CD4-positive, alpha-beta T cell treated with Interleukin-15 for 4 hours (primary cell): Measurements from ENCODE around the gene C2orf42.
"Not testable (repeated sequence)": the region's sequence is repeated elsewhere in the genome, so short reads cannot be mapped to it uniquely, and the experiment has no call there.

ENCODE experiments used
- DNase-seq: peaks from one replicate; pipeline ENCODE4 v3.0.0-alpha.2; 2020; ENCODE audit warnings: low spot score

The C2orf42 gene

DNA sequence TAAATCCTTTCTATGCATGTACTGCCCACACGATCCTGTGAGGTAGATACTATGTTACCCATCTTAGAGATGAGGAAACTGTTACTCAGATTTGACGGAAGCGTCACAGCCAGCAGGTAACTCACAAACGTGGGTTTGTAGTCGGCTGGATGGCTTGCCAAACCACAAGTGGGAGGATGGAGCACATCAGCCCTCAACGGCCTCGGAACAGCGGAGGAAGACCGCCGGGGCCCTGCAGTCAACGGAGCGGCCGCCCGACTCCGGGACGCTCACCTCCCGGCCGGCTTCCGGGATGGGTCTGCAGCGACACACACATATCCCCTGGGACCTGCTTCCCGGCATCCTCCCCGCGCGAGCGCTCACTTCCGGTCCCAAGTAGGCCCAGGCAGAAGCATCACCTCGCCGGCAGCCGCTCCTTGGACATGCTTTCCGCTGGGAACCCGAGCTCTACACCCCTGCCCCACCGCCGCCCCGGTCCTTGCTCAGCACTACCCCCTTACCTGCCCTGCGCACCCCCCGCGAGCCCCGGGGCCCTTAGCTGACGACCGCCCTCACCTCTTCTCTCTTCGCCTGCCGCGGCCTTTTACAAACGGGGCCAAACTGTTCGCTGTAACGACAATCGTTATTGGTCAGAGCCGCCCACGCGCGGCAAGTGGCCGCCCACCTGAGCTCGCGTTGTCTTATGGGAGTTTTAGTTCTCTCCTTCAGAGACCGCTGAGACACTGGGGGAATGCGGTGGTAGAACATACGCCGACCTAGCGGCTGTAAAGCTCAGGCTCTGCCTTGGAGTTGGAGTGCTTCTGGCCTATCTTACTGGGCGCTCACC, at the start of gene C2orf42:
TSS of gene C2orf42 (minus strand) at position 602 of the 826 bp plus-strand sequence. CDS start 9,034 bp downstream, outside the sequence.
- peak; percentile 97 for DNase-seq

DNA sequence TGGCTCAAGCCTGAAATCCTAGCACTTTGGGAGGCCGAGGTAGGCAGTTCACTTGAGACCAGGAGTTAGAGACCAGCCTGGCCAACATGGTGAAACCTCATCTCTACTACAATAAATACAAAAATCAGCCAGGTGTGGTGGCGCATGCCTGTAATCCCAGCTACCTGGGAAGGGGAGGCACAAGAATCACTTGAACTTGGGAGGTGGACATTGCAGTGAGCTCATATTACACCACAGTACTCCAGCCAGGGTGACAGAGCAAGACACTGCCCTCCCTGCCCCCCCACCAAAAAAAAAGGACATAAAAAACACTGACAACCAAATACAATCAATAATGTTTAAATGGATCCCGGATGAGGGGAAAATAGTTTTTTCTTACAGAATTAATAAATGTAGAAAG, 49.8 kb upstream of the C2orf42 start:
- no peak for DNase-seq

DNA sequence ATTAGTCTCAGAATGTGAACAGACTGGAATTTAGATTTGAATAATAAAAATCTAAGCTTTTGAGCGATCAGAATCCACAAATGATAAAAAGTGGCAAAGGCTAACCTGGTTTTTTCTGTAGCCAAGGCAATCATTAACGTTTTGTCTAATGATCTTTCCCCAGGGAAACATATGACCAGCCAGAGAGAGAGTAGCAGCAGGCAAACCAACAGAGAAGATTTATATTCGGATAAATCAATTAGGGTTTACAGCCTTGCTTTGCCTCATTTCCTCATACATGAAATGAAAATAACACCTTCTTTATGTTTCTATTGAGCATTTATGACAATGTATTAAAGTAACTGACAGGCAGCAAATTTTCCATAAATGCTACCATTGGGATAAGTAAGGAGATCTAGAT, 43.1 kb upstream of the C2orf42 start:
- DNase-seq, result no peak

DNA sequence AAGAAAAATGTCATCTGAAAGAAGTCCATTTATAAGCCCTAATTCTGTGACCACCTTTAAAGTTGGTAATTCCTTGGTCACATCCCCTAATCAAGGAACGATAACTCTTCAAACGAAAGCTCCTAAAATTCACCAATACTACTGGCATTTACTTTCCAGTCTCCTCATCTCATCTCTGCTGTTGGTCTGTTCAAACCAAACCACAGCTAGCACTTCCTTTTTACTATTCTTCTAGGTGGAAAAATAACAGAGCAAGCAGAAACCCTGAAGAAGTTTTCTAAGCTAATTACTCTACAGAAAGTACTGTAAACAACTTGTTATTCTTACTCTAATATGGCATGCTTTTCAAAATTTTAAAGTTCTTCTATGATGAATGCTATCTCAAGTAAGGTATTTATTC, 36.0 kb upstream of the C2orf42 start:
- no peak for DNase-seq

DNA sequence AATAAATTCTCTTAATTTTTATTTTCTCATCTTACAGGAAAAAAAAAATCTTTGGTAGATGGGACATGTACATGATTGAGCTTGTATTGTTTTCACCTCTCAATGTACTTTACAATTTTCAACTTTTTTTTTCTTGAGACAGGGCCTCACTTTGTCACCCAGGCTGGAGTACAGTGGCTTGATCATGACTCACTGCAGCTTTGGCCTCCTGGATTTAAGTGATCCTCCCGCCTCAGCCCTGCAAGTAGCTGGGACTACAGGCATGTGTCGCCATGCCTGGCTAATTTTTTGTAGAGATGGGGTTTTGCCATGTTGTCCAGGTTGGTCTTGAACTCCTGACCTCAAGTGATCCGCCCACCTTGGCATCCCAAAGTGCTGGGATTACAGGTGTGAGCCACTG, 32.5 kb upstream of the C2orf42 start:
- DNase-seq, result not testable (repeated sequence)

DNA sequence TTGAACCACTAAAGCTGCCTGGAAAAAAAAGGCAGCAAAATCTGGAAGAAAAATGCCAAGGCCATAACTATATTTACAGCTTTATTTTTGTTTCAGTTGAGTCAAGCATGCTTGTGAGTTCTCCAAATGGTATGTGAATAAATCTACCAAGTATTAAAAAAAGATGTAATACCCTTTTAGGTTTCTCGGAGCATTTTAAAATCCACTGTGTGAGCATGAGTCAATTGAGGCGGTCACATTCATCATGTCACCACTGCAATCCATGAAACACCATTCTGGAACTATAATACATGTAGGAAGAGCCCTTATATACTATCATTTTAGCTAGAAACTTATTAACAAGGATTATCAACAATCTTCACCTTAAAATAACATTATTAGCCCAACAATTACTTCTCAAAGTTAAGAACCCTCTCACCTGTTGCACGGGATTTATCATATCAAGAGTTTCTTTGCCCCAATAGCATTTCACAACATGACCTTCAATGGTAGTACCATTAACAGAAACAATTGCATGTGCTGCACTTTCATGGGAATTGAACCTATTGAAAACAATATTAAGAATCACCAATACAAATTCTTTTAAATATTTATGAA, 24.2 kb upstream of the C2orf42 start:
- DNase-seq, result no peak

DNA sequence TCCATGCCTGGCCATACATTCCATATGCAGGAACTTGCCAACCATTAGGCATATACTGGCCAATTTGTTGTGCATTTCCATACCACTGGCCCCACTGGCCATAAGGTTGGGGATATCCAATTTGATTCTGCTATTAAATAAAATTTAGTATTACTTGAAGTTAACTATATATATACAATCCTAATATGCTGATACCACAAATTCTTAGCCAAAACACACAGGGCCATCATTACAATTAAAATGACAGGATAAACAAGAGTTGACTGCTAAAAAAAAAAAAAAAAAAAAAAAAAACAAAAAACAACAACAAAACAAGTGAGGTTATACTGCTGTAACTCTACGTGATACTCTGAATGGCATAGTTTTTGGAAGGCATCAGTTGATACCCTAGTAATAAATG, 23.5 kb upstream of the C2orf42 start:
- DNase-seq, result no peak

DNA sequence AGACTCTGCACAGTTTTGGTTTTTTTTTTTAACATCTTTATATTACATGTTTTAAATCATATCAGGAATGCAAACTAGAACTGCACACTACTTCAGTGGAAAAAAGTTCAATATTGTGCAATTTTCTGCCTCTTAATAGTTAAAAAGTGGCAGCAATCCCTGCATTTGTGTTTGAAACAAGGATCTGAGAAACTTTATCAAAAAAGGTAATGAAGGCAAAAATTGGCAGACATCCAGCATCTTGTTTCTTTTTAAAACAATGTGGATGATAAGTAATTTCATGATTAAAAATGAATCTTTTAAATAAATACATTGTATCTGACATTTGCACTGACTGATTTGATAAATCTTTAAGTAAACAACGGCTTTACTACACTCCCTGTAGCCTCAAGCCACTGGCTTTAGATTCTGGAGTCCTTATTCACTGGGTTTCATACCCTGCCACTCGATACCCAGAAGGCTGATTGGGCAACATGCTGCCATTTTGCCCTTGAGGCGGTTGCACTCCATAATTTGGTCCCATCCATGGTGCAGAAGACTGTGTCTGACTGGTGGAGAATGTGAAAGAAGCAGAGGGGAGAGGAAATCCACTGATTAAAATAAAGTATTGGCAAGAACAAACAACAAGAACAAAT, 21.6 kb upstream of the C2orf42 start:
- no peak for DNase-seq

DNA sequence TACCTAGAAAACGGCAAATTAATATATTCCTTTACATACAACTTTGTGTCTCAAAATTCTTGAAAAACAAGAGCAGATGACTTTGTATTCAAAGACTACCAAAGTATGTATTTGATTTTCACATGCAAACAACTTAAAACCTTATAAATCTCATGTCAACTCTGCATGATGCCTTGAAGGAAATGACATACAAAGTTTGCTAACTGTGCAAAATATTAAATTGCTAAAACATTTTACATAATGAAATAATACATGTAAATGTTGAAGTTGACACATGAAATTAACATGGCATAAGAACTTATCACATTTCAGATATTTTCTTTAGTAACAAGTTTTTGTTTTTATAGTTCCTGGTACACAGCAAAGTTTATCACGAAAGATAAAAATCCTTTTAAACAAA, 20.8 kb upstream of the C2orf42 start:
- DNase-seq, result no peak

DNA sequence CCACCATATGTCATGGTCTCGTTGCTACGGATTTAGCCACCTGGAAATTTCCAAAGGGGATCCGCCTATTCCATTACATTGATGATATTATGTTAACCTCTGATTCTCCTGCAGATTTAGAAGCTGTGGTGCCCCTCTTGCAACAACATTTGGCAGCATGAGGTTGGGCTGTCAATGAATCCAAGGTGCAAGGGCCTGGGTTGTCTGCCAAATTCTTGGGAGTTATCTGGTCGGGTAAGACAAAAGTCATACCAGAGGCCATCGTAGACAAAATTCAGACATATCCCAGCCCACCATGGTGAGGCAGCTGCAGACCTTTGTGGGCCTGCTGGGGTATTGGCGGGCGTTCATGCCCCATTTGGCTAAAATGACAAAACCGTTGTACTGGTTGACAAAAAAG, 13.6 kb upstream of the C2orf42 start:
- no peak for DNase-seq

DNA sequence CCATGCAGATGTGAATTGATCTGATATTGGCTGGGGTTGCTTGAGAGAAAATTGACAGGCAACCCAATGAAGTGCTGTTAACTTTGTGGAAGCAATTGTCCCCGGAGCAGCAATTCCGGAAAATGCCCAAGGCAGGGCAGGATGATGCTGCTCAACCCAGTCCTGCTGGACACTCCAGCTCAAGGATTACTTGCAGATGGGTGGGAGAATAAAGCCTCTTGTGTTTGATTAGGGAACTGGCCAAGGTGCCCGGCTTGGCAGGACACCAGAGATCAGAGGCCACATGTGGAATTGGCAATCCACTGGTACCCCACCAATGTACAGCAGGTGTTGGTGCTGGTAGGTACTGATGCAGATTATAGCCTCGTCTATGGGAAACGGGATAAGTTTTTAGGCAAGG, 12.3 kb upstream of the C2orf42 start:
- DNase-seq, result no peak

DNA sequence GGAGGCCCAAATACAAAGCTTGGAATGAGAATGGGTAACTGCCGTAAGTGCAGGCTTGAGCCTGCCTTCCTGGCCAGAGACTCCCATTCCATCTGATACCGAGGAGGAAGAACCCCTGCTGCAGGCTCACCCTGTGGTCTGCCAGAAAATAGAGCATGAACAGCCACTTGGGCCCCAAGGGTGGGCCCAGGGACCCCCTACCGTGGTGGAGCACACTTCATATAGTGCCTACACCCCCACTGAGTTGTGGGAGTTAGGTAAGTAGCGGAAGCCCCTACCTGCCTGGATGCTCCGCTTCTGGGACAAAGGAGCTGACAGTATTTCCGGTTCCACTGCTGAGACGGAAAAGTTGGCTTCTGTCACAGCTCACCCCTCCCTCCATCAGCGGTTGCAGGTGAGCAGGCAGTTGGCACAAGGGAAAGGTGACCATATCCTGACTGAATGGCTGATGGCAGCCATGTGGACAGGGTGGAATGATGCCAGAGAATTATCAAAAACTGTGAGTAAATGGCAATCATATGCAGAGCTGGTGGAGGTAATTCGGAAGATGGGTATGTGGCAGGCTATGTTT, 11.5 kb upstream of the C2orf42 start:
- no peak for DNase-seq

DNA sequence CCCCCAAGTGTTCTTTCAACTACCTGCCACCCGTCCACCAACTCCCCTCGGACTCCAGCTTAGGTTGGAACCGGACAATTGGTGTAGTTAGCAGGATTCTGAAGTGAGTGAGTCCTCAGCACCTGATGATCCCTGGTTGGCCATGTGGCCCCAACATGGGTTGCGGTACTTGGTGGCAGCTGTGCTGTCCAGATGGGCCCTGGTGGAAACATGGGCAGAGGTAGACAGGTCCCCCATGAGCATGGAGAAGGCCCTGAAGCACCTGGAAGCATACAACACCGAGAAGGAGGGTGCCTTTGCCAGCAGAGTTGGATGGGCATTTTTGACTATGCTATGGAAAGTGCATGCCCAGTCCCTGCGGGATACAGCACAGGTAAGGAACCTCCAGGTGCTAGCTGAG, 11.0 kb upstream of the C2orf42 start:
- no peak for DNase-seq

DNA sequence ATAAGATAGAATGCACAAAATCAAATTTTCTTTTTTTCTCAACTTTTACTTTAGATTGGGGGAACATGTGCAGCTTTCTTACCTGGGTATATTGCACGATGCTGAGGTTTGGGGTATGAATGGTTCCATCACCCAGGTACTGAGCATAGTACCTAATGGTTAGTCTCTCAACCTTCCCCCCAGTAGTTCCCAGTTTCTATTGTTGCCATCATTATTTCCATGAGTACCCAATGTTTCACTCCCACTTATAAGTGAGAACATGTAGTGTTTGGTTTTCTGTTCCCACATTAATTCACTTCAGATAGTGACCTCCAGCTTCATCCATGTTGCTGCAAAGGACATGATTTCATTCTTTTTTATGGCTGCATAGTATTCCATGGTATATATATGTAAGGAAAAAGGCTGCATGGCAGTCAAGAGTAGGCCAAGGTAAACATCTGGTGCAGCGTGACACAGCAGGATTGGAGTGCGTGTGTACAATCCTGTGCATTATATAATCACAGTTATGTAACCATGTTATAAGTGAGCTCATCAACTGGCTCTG, 10.5 kb upstream of the C2orf42 start:
- no peak for DNase-seq

DNA sequence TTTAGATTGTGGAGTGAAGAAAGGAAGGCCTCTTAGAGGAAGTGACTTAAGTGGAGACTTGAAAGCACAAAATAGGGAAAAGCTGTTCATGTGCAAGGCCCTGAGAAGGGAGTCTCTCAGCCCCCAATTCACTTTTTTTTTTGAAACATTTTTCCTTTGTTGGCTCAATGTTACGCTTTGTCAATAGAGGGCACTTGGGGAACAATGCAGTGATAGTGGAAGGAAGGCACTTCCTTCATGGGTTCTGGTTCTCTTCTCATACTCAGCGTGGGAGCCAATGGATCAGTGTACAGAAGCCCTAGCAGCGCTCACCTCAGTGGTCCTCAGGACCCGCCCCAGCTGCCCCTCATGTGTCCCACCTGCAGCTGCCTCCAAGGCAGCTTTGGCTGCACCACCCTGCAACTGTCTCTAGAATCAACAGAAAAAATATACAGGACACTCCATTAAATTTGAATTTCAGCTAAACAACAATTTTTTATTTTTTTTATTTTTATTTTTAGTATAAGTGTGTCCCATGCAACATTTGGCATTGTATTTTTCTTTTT, 8.6 kb upstream of the C2orf42 start:
- no peak for DNase-seq

DNA sequence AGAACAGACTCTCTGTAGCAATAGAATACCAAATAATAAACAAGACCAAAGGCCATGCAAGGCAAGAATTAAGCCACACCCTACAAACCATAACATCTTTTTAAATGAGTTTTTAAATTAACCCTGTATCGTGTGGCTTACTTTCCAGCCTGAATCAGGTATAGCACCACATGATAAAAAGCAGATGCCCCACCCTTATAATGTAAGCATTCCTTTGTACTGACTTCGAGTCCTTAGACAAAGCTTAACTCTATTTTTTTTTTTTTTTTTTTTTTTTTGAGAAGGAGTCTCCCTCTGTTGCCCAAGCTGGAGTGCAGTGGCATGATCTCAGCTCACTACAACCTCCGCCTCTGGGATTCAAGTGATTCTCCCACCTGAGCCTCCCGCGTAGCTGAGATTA, 1.7 kb upstream of the C2orf42 start:
- DNase-seq, result no peak

DNA sequence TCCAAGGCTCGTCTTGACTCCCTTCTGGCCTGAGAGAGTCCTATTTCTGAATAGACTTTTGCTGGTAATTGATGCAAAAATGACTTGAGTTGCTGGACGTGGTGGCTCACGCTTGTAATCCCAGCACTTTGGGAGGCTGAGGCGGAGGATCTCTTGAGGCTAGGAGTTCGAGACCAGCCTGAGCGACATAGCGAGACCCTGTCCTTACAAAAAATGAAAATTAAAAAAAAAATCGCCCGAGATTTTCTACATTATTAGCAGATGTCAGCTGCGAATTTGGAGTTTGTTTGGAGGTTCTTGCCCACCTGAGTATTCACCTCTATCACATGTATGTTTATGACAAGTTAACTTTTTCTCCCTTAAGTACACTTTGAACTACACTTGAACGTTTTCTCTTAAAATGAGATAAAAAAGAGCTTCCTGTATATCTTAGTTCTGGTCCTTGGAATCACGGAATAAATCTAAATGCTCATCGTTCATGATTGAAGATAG, 471 bp upstream of the C2orf42 start:
- DNase-seq, result no peak

DNA sequence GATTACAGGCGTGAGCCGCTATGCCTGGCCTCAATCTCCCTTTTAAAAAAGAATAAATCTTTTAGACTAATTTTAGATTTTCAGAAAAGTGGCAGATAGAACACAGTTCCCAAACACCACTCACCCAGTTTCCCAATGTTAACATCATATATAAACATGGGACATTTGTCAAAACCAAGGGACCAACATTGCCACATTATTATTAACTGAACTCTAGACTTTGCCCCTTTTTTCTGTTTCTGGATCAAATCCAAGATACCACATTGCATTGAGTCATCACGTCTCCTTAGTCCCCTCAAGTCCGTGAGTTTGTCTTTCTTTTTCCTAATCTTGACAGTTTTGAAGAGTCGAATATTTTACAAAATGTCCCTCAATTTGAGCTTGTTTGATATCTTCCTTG, 2.4 kb downstream of the C2orf42 start:
- no peak for DNase-seq

DNA sequence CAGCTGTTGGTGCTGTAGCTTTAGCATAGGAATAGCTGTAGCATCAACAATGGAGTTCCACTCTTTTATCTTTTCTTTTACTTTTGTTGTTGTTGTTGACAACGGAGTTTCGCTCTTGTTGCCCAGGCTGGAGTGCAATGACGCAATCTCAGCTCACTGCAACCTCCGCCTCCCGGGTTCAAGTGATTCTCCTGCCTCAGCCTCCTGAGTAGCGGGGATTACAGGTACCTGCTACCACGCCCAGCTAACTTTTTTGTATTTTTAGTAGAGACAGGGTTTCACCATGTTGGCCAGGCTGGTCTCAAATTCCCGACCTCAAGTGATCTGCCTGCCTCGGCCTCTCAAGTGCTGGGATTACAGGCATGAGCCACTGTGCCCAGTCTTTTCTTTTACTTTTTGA, 3.6 kb downstream of the C2orf42 start:
- not testable (repeated sequence) for DNase-seq

DNA sequence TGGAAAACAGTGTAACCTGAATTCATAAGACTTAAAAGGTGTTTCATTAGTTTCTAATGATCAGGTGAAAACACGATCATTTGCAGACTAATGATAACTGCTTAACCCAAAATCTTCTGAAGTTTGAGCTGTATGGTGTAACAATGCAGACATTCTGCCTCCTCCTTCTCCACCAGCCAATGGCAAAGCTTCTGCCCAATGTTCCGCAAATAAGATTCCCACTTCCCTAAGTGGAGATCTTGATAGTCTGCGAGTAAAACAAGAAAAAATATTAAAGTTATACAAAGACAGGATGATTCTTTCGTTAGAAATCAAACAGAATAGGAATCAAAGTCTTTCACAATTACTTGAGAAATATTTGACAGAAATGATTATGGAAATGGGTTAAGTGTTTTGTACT, 8.1 kb downstream of the C2orf42 start:
- DNase-seq, result no peak

DNA sequence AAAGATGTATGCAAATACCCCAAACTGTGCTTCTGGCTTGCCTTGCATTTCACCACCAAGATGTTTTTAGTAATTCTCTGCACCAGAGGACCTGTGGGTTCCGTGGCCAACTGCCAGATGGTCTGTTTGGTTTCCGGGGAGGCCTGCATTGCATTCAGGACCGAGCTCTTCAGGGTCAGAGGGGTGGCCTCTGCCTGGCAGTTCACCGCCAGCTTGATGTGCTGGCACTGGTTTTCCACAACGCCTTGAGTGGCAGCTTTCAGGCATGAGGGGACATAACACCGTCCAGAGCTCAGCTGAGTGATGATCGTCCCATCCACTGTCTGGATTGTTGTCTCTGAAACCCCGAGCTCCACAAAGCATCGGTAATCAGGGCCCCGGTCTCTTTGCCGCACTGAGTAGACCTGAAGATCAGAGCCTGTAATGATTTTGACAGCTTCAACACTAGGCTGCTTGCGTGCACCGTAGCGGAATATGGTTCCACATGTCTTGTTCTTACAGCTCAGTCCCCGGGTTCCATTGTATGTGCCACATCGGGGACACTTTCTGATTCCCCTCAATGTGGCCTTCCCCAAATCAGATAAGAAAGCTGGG, 9.4 kb downstream of the C2orf42 start:
- DNase-seq, result no peak

DNA sequence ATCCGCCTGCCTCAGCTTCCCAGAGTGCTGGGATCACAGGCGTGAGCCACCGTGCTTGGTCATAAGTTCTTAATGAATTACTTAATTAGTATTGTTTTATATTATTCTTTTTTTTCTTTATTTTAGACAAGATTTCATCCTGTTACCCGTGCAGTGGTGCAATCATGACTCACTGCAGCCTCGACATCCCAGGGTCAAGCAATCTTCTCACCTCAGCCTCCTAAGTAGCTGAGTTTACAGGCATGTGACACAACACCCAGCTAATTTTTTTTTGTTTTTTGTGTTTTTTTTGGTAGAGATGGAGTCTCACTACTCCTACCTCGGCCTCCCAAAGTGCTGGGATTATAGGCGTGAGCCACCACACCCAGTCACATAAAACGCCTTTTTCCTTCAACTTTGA, 17.3 kb downstream of the C2orf42 start:
- no peak for DNase-seq
